ENCODE measurements around the gene RND1. TPM values are rescaled to one million over a fixed set of nuclear protein-coding genes. Genes with fewer than 3 reads are reported as not detected.

RND1 gene
- total RNA-seq, 1 experiment from 2014 or later, result 5.1 TPM

DNA sequence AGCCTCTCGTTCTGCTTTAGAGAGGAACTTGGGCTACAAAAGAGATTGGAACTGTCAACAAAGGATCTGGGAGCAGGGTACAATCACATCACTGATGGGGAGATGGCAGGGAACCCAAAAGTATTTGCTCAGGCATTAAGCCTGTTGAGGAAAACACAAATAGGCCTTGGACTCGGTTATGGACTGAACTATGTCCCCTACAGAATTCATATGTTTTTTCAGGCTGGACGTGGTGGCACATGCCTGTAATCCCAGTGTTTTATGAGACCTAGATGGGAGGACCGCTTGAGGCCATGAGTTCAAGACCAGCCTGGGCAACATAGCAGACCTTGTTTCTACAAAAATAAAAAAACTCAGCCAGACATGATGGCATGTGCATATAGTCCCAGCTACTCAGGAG lies 27.6 kb downstream of the RND1 start:
- DNase-seq, result no peak
- peaks cover 93% of the 10 kb centered on the region for H3K36me3 Mint-ChIP-seq (ENCODE audit: insufficient read depth, unreplicated experiment)
- H3K4me3 Mint-ChIP-seq (ENCODE audit: unreplicated experiment), result no peak overlapping the region
- BruUV-seq (replicated peaks), result no TSS peak
- Histone ChIP-seq H3K9me3 (no peaks in the 10 kb centered on the region), H3K4me3 (ENCODE audit: low read depth, low read length) (no peak overlapping the region), H3K4me1 (no peaks in the 10 kb centered on the region), H3K27me3 (replicated peaks; ENCODE audit: control insufficient read depth, insufficient read depth, low read length) (no peaks in the 10 kb centered on the region), H3K36me3 (ENCODE audit: control insufficient read depth, insufficient read depth, low read length) (peaks cover 16% of the 10 kb centered on the region)
- TF ChIP-seq CTCF (IDR thresholded peaks at IDR 0.05; ENCODE audit: insufficient read depth in 1 of 2, low read depth in 1 of 2, low read length in 1 of 2, severe bottlenecking in 1 of 2, unreplicated experiment in 1 of 2), result no peak
- no peaks in the 10 kb centered on the region for H3K27me3 Mint-ChIP-seq (ENCODE audit: insufficient read depth, unreplicated experiment)
- intact Hi-C loops (cut with micrococcal nuclease; ENCODE audit: unreplicated experiment), result no loop called here
- ChIA-PET POLR2A (no interaction called here), CTCF (no interaction called here)
- H3K27ac Mint-ChIP-seq (ENCODE audit: unreplicated experiment), result no peak overlapping the region
- H3K4me1 Mint-ChIP-seq (ENCODE audit: low read depth, unreplicated experiment), result no peaks in the 10 kb centered on the region
- H3K9me3 Mint-ChIP-seq (ENCODE audit: unreplicated experiment), result no peaks in the 10 kb centered on the region

DNA sequence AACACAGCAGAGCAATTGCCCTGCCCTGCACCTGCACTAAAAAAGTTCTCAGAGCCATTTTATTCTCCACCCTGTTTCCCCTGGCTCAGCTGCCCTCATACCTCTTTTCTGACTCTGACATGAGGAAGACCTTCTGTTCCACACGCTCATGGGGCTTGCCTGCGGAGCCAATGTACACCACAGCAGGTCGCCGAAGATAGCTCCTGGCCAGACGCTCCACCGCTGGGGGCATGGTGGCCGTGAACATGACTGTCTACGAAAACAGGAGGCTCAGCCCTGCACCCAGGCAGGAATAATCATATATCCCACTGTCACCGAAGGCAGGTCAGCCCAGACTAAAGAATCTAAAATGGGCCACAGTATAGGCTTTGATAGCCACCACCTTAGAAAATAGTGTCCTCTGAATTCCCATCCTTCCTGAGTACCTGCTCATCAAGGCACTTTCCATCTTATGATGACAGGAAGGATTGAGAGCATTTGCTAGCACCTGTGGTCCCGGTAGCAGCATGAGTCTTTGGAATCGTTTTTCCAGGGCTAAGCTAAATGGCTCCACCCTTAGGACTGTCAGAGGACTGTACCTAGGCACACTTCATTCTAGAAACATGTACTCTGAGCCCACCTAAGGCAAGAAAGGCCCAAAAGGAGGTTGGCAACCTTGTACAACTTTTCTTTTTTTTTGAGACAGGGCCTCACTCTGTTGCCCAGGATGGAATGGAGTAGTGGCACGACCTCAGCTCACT lies 33.2 kb downstream of the RND1 start:
- no peaks in the 10 kb centered on the region for H3K9me3 ChIP-seq
- BruUV-seq (replicated peaks), result no TSS peak
- no peaks in the 10 kb centered on the region for H3K4me1 ChIP-seq
- Mint-ChIP-seq H3K4me3 (ENCODE audit: unreplicated experiment) (no peak overlapping the region), H3K4me1 (ENCODE audit: low read depth, unreplicated experiment) (no peaks in the 10 kb centered on the region), H3K36me3 (ENCODE audit: insufficient read depth, unreplicated experiment) (peaks cover 82% of the 10 kb centered on the region), H3K27me3 (ENCODE audit: insufficient read depth, unreplicated experiment) (no peaks in the 10 kb centered on the region), H3K9me3 (ENCODE audit: unreplicated experiment) (no peaks in the 10 kb centered on the region), H3K27ac (ENCODE audit: unreplicated experiment) (no peak overlapping the region)
- ChIA-PET POLR2A (interaction anchor here (0.5 kb wide), 1 partner anchor 20 kb away, joined by 5 read pairs; the partner anchor contains the start of gene DDX23), CTCF (interaction anchor here (1.3 kb wide), 1 partner anchor 79 kb away, joined by 4 read pairs; no protein-coding TSS in a partner anchor)
- no peak for TF ChIP-seq CTCF (IDR thresholded peaks at IDR 0.05; ENCODE audit: insufficient read depth in 1 of 2, low read depth in 1 of 2, low read length in 1 of 2, severe bottlenecking in 1 of 2, unreplicated experiment in 1 of 2)
- H3K36me3 ChIP-seq (ENCODE audit: control insufficient read depth, insufficient read depth, low read length), result peaks cover 5% of the 10 kb centered on the region
- no peak for DNase-seq
- intact Hi-C loops (cut with micrococcal nuclease; ENCODE audit: unreplicated experiment), result no loop called here
- no peaks in the 10 kb centered on the region for H3K27me3 ChIP-seq (replicated peaks; ENCODE audit: control insufficient read depth, insufficient read depth, low read length)
- no peak overlapping the region for H3K4me3 ChIP-seq (ENCODE audit: low read depth, low read length)

DNA sequence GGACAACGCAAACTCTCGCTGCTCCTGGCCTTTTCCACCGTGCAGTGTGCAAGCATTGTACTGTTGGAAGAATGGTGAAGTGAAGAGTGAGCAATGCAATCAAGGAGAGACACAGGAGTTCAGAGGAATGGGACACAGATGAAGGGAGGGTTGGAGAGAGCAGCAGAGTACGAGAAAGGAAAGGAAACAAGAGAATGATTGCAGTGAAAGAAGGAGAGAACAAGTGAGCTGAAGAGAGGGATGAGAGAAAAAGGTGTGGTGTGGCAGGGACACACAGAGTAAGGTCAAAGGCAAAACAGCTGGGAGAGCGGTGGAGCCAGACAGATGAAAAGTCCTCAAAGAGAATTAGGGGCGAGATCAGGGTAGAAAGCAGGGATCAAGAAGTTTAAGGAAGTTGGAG lies 34.4 kb downstream of the RND1 start:
- BruUV-seq (replicated peaks), result no TSS peak
- H3K4me3 Mint-ChIP-seq (ENCODE audit: unreplicated experiment), result no peak overlapping the region
- no peak for TF ChIP-seq CTCF (IDR thresholded peaks at IDR 0.05; ENCODE audit: insufficient read depth in 1 of 2, low read depth in 1 of 2, low read length in 1 of 2, severe bottlenecking in 1 of 2, unreplicated experiment in 1 of 2)
- no peaks in the 10 kb centered on the region for H3K9me3 ChIP-seq
- H3K9me3 Mint-ChIP-seq (ENCODE audit: unreplicated experiment), result no peaks in the 10 kb centered on the region
- intact Hi-C loops (cut with micrococcal nuclease; ENCODE audit: unreplicated experiment), result no loop called here
- no peak overlapping the region for H3K27ac Mint-ChIP-seq (ENCODE audit: unreplicated experiment)
- DNase-seq, result no peak
- no peak overlapping the region for H3K4me3 ChIP-seq (ENCODE audit: low read depth, low read length)
- peaks cover 76% of the 10 kb centered on the region for H3K36me3 Mint-ChIP-seq (ENCODE audit: insufficient read depth, unreplicated experiment)
- no peaks in the 10 kb centered on the region for H3K27me3 ChIP-seq (replicated peaks; ENCODE audit: control insufficient read depth, insufficient read depth, low read length)
- CTCF ChIA-PET, result no interaction called here
- H3K36me3 ChIP-seq (ENCODE audit: control insufficient read depth, insufficient read depth, low read length), result no peaks in the 10 kb centered on the region; the same call in none of the 2 replicates
- H3K4me1 ChIP-seq, result no peaks in the 10 kb centered on the region
- no peaks in the 10 kb centered on the region for H3K4me1 Mint-ChIP-seq (ENCODE audit: low read depth, unreplicated experiment)
- no peaks in the 10 kb centered on the region for H3K27me3 Mint-ChIP-seq (ENCODE audit: insufficient read depth, unreplicated experiment)
- POLR2A ChIA-PET, result no interaction called here
